Heart left ventricle (tissue), 13 donors: ENCODE data around the gene ELFN1.

Experiments used
- POLR2A ChIP-seq, 2 donors: fragments of 450-650 bp; IDR thresholded peaks; one replicate each; pipeline ENCODE4 v1.6.1; 2017; ENCODE audit warnings: antibody characterized with exemption in 2 of 2, mild to moderate bottlenecking in 2 of 2, moderate library complexity in 2 of 2
- TF ChIP-seq, protein P1 (sequence below), 12 donors: fragments of 200-600 bp; sonication (generic) in 4 of 12; IDR thresholded peaks; one replicate each; pipeline versions ENCODE4 v1.5.0 to v1.8.0; 2018 to 2022; ENCODE audit warnings: antibody characterized with exemption in 12 of 12, mild to moderate bottlenecking in 5 of 12
- donor health status: ischemic (EF 13 %, LVEDD 7.1; RV severe dilation, severe dysfunction).
- donor health status: DM: no; HTN: yes; CAD: no.
- donor health status: DM: no; HTN: no; CAD: no.
- donor health status: ischemic (EF 25% LVEDD 6.9; RV normal size, moderate dysfunction).
- donor health status: ischemic (EF 25% LVEDD 5.7; RV mildly dilated, moderate dysfunction).
- donor health status: ischemic (EF 35%, LVEDD 5.7; RV mildly dilated, moderate dysfunction).
- donor health status: nonischemic (EF 11% LVEDD 7.7; RV severe dilation, severe dysfunction).
- donor health status: DM: yes; HTN: yes; CAD: no.
- donor health status: PGD.
- donor health status: ischemic (EF 29% LVEDD 5.4; RV normal size, mild dysfunction).
- donor health status: nonischemic (EF 23%, LVEDD 6.1; RV moderate dilation, normal function).

DNA sequence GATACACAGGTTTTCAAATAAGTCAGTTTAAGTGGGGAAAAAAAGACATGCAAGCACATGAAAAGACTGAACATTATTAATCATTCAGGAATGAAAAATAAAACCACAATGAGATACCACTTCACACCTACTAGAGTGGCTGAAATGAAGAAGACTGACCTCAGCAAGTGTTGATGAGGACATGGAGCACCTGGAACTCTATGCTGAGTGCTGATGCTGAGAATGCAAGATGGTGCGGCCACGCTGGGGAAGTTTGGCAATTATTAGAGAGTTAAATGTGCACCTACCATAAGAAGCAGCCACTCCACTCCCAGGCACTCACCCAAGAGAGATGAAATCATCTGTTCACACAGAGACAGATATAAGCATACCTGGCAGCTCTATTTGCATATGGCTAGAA lies 32.9 kb upstream of the ELFN1 start:
- TF ChIP-seq, protein P1, sequence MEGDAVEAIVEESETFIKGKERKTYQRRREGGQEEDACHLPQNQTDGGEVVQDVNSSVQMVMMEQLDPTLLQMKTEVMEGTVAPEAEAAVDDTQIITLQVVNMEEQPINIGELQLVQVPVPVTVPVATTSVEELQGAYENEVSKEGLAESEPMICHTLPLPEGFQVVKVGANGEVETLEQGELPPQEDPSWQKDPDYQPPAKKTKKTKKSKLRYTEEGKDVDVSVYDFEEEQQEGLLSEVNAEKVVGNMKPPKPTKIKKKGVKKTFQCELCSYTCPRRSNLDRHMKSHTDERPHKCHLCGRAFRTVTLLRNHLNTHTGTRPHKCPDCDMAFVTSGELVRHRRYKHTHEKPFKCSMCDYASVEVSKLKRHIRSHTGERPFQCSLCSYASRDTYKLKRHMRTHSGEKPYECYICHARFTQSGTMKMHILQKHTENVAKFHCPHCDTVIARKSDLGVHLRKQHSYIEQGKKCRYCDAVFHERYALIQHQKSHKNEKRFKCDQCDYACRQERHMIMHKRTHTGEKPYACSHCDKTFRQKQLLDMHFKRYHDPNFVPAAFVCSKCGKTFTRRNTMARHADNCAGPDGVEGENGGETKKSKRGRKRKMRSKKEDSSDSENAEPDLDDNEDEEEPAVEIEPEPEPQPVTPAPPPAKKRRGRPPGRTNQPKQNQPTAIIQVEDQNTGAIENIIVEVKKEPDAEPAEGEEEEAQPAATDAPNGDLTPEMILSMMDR (IDR thresholded peaks at IDR 0.05) = no peak
- TF ChIP-seq POLR2A (IDR thresholded peaks at IDR 0.05) = no peak
